Esophagus squamous epithelium (tissue), 4 donors: Measurements from ENCODE around the gene GPC6.

Experiments used
- CTCF ChIP-seq, 6 experiments: fragments of 450-650 bp in 4 of 6; fragments of 200-600 bp in 2 of 6; sonication (generic) in 2 of 6; IDR thresholded peaks; one replicate each; pipeline ENCODE4 v1.5.1; 2016 to 2019; ENCODE audit warnings: antibody characterized with exemption in 6 of 6, mild to moderate bottlenecking in 4 of 6, moderate library complexity in 4 of 6
- POLR2A ChIP-seq, 4 donors: fragments of 450-650 bp; IDR thresholded peaks; one replicate each; pipeline ENCODE4 v1.6.1; 2017; ENCODE audit warnings: antibody characterized with exemption in 4 of 4, mild to moderate bottlenecking in 4 of 4, moderate library complexity in 3 of 4

- no peak for TF ChIP-seq CTCF (IDR thresholded peaks at IDR 0.05)
- TF ChIP-seq POLR2A (IDR thresholded peaks at IDR 0.05): no peak
These were observed 313.3 kb downstream of the GPC6 start for GRCh38 chr13:93539914-93540313.
